HG03378 (cell line): ENCODE results near the gene SNAI1.
"Not testable (repeated sequence)": the region's sequence is repeated elsewhere in the genome, so short reads cannot be mapped to it uniquely, and the experiment has no call there.

Experiments
- ATAC-seq: cut with Tn5 transposase; IDR thresholded peaks from one replicate; pipeline ENCODE4 v1.9.1; 2021; ENCODE audit warnings: mild to moderate bottlenecking, moderate library complexity; ENCODE audit not compliant: unreplicated experiment

Gene SNAI1

GRCh38 chr20:50011597-50011996, 28.8 kb downstream of the SNAI1 start:
- ATAC-seq: not testable (repeated sequence)

GRCh38 chr20:50012282-50013263, 29.8 kb downstream of the SNAI1 start:
- ATAC-seq: no peak

DNA sequence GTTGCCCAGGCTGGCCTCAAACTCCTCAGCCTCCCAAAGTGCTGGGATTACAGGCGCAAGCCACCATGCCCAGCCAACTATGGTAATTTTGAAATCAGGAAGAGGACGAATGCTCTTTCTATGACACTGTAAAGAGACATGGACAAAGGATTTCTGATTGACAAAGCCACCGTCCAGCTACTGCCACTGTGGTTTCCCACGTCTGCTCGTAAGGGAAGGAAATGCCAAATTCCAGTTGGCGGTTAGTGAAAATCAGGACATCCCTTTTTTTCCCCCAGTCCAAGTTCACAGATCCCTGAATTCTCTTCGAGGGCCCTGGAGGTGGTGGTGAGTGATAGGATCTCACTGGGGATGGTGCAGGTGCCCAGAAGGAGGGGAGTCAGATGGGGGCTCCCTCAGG, 31.2 kb downstream of the SNAI1 start:
- no peak for ATAC-seq

DNA sequence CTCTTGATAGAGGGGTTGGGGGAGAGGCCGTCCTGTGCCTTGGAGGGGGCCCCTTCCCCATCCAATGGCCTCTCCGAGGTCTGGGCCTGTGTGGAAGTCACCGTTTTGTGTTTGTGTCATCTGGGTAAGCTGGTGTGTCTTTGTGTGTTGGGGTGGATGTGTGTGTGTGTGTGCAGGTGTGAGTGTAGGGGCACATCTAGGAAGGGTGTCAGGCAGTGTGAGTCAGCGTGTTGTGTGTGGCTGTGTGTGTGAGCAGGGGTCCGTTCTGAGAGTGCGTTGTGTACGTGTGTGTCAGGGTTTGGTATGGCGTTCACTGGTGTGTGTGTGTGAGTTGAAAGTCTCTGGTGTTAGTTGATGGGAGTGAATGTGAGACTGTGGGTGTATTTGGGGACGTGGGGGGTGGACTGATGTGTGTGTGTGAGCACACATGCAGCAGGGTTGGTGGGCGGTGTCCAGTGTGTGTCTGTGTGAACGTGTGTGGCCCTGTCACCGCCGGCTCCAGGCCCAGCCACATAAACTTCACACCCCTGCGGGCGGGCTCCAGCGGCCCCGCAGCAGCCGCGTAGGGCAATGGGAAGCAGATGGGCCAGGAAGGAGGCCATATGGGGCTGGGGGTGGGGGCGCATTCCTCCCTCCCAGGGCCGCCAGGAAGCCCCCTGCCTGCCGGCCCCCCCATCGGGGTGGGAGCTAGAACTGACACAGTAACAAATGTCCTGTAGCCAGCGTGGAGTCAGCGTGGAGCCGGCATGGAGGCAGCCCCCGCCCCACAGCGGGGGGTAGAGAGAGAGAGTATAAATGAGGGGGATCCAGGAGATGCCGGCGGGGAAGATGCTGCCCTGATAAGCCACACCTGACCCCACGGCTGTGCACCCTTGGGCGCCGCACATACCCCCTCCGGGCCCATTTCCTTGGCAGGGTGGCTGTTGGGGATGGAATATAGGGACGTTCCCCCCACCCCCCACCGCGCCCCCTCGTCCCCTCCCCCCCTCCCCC, 32.1 kb downstream of the SNAI1 start:
- ATAC-seq: no peak

GRCh38 chr20:50015636-50015992, 32.8 kb downstream of the SNAI1 start:
- ATAC-seq: no peak

DNA sequence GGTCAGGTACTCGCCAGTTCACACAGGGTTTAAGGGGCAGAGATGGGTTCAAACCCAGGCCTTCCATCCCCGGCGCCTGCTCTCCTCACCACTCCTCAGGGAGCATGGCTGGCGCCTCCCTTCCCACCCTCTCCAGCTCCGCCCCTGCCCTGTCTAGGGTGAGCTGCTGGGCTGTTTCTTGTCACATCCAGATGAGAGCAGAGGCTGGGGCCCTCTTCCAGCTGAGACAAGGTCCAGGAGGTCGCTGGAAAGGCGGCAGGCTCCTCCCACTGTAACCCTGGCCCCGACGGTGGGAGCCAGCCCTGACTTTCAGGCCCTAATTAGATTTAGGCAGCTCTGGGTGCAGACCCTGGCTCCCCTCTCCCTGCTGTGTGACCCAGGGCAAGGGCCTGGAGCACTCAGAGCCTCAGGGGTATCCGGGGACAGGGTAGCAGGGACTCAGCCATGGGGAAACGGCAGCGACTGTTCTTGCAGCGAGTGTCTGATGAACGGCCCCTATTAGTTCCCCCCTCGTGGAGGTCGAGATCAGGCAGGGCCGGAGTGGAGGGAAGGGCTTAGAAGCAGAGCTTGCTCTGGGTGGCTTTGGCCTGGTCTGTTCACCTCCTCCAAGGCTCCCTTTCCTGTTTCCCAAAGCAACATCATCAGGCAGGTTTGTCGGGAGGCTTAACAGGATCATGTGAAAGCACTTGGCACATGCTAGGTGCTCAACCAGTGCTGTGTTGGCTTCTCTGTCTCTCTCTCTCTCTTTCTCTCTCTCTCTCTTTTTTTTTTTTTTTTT, 33.4 kb downstream of the SNAI1 start:
- no peak for ATAC-seq

DNA sequence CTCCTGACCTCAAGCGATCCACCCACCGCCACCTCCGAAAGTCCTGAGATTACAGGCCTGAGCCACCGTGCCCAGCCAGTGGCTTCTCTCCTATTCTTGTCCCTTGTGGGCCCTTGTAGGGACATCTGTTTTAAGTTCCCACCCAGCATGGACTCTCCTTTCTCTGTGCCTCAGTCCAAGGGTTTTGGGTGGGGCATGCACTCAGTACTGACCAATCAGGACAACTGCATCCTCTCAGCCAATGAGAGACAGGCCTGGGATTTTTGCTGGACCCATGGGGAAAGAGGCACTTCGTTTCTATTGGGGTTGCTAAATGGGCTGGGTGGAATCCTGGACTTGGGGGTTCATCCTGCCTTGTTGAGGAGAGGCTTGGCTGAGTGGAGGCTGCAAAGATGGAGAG, 34.4 kb downstream of the SNAI1 start:
- ATAC-seq: no peak

GRCh38 chr20:50017576-50018248, 34.9 kb downstream of the SNAI1 start:
- no peak for ATAC-seq

DNA sequence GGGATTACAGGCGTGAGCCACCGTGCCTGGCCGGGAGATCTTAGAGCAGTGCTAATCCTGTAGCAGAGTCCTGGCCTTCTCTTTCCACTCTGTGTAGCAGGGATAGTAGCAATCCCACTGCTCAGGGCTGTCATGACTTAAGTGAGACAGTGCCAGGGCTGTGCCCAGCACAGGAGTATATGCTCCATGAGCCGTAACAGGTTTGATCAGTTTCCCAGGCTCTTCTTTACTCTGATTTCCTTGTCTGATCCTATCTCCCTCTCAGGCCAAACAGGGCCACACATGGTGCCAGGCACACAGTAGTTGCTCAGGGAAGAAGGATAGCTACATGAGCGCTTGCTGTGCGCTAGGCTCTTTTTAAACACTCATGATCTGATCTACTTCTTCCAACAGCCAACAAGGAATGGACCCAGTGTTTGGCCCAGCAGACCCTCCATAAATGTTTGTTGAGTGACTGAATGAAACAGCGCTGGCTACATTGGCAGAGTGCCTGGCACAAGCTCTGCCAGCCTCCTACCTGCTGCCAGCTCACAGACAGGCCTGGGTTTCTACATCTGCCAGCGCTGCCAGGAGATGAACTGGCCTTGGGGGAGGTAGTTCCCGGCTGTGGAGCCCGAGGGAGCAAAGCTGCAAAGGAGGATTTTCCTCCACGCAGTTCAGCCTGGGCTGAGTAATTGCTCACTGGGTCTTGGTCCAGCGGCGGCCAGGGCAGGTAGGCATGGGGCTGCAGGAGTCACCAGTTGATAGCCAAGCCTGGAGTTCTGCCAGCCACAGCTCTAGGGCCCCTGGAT, 36.9 kb downstream of the SNAI1 start:
- ATAC-seq: no peak

- ATAC-seq: no peak
Observed at GRCh38 chr20:50020288-50020687, 37.5 kb downstream of the SNAI1 start.

DNA sequence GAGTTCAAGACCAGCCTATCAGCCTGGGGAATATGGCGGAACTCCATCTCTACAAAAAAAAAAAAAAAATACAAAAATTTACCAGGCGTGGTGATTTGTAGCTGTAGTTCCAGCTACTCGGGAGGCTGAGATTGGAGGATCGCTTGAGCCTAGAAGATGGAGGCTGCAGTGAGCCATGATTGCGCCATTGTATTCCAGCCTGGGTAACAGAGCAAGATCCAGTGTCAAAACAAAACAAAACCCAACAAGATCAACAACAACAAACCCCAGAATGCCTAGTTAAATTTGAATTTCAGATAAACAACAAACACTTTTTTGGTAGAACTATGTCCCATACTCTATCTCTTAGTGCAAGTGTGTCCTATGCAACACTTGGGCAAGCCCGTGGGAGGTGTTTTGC, 39.9 kb downstream of the SNAI1 start:
- no peak for ATAC-seq

- ATAC-seq: no peak
Observed at GRCh38 chr20:50023116-50023805, 40.5 kb downstream of the SNAI1 start.

DNA sequence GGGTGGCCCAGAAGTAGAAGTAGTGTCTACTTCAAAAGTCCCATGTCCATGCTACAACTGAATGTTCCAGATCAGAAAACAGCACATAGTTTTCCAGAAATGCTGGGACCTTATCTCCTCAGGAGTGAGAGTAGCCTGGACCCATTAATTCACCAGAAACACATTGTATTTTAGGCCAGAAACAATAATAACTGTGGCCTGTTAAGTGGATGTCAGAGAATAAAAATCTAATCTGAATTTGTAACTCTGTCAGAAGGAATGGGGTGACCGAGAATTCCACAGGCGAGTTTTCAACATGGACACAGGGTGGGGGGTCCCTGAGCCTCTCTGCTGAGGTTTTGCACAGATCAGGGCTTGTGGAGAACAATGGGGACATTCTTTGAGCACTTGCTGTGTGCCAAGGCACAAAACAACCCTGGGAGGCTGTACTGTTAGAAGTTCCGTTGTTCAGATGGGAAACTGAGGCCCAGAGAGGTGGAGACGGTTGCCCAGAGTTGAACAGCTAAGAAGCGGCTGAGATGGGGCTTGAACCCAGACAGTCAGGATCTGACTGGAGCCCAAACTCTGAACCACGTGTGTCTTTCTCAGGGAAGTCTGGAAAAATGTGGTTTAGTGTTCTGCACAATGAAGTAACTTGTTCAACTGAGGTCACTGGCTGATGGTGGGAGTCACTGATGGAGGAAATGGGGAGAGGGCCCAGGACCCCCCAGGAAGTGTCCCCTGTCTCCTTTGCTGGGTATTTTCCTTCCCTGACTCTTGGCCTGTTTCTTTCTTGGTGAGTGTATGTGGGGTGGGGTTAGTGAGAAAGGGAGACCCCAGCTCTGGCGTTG, 44.2 kb downstream of the SNAI1 start:
- no peak for ATAC-seq

DNA sequence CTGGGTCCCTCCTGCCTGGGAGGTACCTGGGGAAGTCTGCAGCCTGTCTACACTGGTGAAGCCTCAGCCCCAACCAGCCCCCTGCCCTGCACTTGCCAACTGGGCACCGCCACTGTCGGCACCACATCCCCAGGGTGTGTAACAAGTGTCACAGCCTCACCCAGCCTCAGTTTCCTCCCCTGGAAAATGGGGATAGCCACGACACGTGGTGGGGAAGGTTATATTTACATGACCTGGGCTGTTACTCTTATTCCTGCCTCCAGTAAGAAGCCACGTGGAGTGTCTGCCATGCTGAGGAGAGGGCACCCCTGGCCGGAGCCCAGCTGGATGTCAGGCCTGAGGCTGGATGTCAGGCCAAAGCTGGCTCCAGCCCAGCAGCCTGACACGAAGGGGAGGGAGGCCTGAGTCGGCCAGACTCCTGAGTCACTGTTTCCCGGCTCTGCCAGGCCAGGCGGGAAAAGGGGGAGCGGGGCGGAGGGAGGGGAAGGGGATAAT, 44.9 kb downstream of the SNAI1 start:
- ATAC-seq: no peak

GRCh38 chr20:50029083-50029696, 46.4 kb downstream of the SNAI1 start:
- no peak for ATAC-seq

- ATAC-seq: no peak
Observed at GRCh38 chr20:50029697-50030461, 47.1 kb downstream of the SNAI1 start.
